ENCODE measurements around the gene CFAP99. TPM values are rescaled to one million over a fixed set of nuclear protein-coding genes. Genes with fewer than 3 reads are reported as not detected.

The CFAP99 gene
- total and polyA plus RNA-seq, 2 donors from 2014 or later = 1.5 to 1.7 TPM

DNA sequence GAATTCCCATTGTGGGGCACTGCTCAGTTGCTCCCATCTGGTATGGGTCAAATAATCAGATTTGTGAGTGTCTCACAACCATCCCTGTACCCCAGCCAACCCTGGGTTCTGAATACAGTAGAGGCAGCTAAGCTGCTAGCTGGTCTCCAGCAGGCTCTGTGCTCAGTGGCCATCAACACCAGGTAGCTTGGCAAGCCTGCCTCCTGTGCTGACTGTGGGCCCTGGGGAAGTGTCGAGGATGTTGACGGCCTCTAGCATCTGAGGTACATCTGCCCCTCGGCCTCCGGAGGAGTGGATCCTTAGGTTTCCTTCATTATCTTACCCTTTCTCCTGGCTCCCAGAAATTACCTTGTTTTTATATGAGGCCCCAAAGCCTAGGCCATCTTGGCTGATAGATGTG lies 63.4 kb downstream of the CFAP99 start:
- H3K4me3 ChIP-seq (ENCODE audit: low read length in 3 of 3) = no peak overlapping the region
- intact Hi-C loops (cut with DNase I) = no loop called here
- no peak for FAIRE-seq
- peak overlapping the region in 1 of 3 donors; percentile 10 for H3K9ac ChIP-seq (ENCODE audit: low read length in 3 of 3)
- no peaks in the 10 kb centered on the region for H3K27me3 ChIP-seq (ENCODE audit: control insufficient read depth, insufficient read depth, low read length)
- DNase-seq = peak in 1 of 5 donors; percentile 61
- peak overlapping the region; percentile 41 to 66 for H3K27ac ChIP-seq (ENCODE audit: low read depth in 2 of 2, low read length in 2 of 2)
- H3K36me3 ChIP-seq (ENCODE audit: control insufficient read depth in 2 of 3, insufficient read depth in 3 of 3, low read length in 3 of 3) = no peaks in the 10 kb centered on the region
- H3K4me1 ChIP-seq (ENCODE audit: control insufficient read depth in 2 of 3, insufficient read depth in 2 of 3, low read depth in 1 of 3, low read length in 3 of 3) = peaks cover 0 to 64% (median 45%) of the 10 kb centered on the region in 3 donors
- H3K9me3 ChIP-seq (ENCODE audit: control insufficient read depth in 2 of 3, insufficient read depth in 1 of 3, low read length in 3 of 3) = no peaks in the 10 kb centered on the region
- TF ChIP-seq, protein P1, sequence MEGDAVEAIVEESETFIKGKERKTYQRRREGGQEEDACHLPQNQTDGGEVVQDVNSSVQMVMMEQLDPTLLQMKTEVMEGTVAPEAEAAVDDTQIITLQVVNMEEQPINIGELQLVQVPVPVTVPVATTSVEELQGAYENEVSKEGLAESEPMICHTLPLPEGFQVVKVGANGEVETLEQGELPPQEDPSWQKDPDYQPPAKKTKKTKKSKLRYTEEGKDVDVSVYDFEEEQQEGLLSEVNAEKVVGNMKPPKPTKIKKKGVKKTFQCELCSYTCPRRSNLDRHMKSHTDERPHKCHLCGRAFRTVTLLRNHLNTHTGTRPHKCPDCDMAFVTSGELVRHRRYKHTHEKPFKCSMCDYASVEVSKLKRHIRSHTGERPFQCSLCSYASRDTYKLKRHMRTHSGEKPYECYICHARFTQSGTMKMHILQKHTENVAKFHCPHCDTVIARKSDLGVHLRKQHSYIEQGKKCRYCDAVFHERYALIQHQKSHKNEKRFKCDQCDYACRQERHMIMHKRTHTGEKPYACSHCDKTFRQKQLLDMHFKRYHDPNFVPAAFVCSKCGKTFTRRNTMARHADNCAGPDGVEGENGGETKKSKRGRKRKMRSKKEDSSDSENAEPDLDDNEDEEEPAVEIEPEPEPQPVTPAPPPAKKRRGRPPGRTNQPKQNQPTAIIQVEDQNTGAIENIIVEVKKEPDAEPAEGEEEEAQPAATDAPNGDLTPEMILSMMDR (IDR thresholded peaks at IDR 0.05; ENCODE audit: borderline replicate concordance, extremely low read depth, insufficient read depth) = no peak

DNA sequence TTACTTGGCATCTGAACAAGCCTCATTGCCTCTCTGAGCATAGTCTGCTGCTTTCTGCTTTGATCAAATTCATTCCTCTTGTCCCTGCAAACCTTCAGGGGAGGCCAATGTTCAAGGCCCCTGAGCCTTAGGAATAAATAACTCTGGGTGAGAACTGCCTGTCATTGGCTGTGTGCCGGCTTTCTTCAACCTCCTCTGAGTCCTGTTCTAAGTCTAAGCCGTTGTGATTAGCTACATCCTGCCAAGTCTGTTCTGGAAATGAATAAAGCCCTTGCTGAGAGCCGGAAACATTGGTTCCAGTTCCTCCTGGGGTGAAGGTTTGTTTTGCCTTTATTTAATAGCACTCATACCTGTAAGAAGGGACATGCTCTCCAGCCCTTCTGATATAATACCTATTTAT lies 63.9 kb downstream of the CFAP99 start:
- Histone ChIP-seq H3K4me1 (ENCODE audit: control insufficient read depth in 2 of 3, insufficient read depth in 2 of 3, low read depth in 1 of 3, low read length in 3 of 3) (peaks cover 0 to 64% (median 43%) of the 10 kb centered on the region in 3 donors), H3K9ac (ENCODE audit: low read length in 3 of 3) (peak overlapping the region in 1 of 3 donors; percentile 10), H3K27ac (ENCODE audit: low read depth in 2 of 2, low read length in 2 of 2) (peak overlapping the region; percentile 65 to 79), H3K4me3 (ENCODE audit: low read length in 3 of 3) (no peak overlapping the region), H3K27me3 (ENCODE audit: control insufficient read depth, insufficient read depth, low read length) (no peaks in the 10 kb centered on the region), H3K36me3 (ENCODE audit: control insufficient read depth in 2 of 3, insufficient read depth in 3 of 3, low read length in 3 of 3) (no peaks in the 10 kb centered on the region), H3K9me3 (ENCODE audit: control insufficient read depth in 2 of 3, insufficient read depth in 1 of 3, low read length in 3 of 3) (no peaks in the 10 kb centered on the region)
- TF ChIP-seq, protein P1 (IDR thresholded peaks at IDR 0.05; ENCODE audit: borderline replicate concordance, extremely low read depth, insufficient read depth) = no peak
- no peak for FAIRE-seq
- intact Hi-C loops (cut with DNase I) = no loop called here
- DNase-seq = peak in 3 of 5 donors; percentile 29 to 65 (median 59)

DNA sequence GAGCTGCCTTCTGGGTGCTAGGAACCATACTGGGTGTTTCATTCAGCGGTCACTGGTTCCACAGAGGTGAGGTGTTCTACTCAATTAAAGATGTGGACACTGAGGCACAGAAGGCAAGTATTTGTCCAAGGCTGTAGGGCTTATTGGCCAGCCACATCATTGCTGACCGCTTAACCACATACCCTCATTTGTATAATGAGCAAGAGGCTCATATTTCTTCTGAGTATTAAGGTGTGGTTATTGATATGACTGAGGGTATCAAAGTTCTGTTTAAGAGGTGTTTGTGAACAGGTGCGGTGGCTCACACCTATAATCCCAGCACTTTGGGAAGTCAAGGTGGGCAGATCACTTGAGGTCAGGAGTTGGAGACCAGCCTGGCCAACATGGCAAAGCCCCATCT lies 64.5 kb downstream of the CFAP99 start:
- Histone ChIP-seq H3K27ac (ENCODE audit: low read depth in 2 of 2, low read length in 2 of 2) (peak overlapping the region; percentile 65 to 79), H3K27me3 (ENCODE audit: control insufficient read depth, insufficient read depth, low read length) (no peaks in the 10 kb centered on the region), H3K4me1 (ENCODE audit: control insufficient read depth in 2 of 3, insufficient read depth in 2 of 3, low read depth in 1 of 3, low read length in 3 of 3) (peaks cover 0 to 64% (median 41%) of the 10 kb centered on the region in 3 donors), H3K36me3 (ENCODE audit: control insufficient read depth in 2 of 3, insufficient read depth in 3 of 3, low read length in 3 of 3) (no peaks in the 10 kb centered on the region), H3K9me3 (ENCODE audit: control insufficient read depth in 2 of 3, insufficient read depth in 1 of 3, low read length in 3 of 3) (no peaks in the 10 kb centered on the region), H3K4me3 (ENCODE audit: low read length in 3 of 3) (peak overlapping the region in 1 of 3 donors; percentile 4), H3K9ac (ENCODE audit: low read length in 3 of 3) (no peak overlapping the region)
- TF ChIP-seq, protein P1 (IDR thresholded peaks at IDR 0.05; ENCODE audit: borderline replicate concordance, extremely low read depth, insufficient read depth) = no peak
- intact Hi-C loops (cut with DNase I) = no loop called here
- FAIRE-seq (no peak), DNase-seq (peak in 1 of 5 donors; percentile 3)

DNA sequence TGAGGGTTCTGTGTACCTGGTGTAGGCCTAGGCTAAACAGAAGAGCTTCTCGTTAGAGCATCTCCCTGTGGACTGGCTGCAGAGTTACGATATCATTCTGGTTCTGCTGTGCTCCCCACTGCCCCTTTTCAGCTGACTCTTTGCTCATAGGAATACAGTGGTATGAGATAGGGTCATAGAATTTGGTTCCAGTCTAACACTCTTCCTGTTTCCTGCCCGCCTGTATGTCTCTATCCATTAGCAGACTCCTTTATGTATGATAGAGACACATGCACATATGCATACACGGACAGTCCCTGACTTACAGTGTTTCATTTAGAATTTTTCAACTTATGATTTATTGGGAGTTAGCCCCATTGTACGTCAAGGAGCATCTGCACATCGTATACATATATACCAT lies 65.4 kb downstream of the CFAP99 start:
- Histone ChIP-seq H3K9me3 (ENCODE audit: control insufficient read depth in 2 of 3, insufficient read depth in 1 of 3, low read length in 3 of 3) (no peaks in the 10 kb centered on the region), H3K27me3 (ENCODE audit: control insufficient read depth, insufficient read depth, low read length) (no peaks in the 10 kb centered on the region), H3K4me1 (ENCODE audit: control insufficient read depth in 2 of 3, insufficient read depth in 2 of 3, low read depth in 1 of 3, low read length in 3 of 3) (peaks cover 0 to 56% (median 41%) of the 10 kb centered on the region in 3 donors), H3K36me3 (ENCODE audit: control insufficient read depth in 2 of 3, insufficient read depth in 3 of 3, low read length in 3 of 3) (no peaks in the 10 kb centered on the region), H3K4me3 (ENCODE audit: low read length in 3 of 3) (no peak overlapping the region), H3K27ac (ENCODE audit: low read depth in 2 of 2, low read length in 2 of 2) (peak overlapping the region in 1 of 2 donors; percentile 44), H3K9ac (ENCODE audit: low read length in 3 of 3) (peak overlapping the region in 1 of 3 donors; percentile 8)
- intact Hi-C loops (cut with DNase I) = no loop called here
- FAIRE-seq = no peak
- DNase-seq = no peak
- TF ChIP-seq, protein P1 (IDR thresholded peaks at IDR 0.05; ENCODE audit: borderline replicate concordance, extremely low read depth, insufficient read depth) = no peak
